Panc1 (cell line): ENCODE data around the gene B4GALT4. TPM values are rescaled to one million over a fixed set of nuclear protein-coding genes. Genes with fewer than 3 reads are reported as not detected.
"Not testable (repeated sequence)": the region's sequence is repeated elsewhere in the genome, so short reads cannot be mapped to it uniquely, and the experiment has no call there.

ENCODE experiments used
- ATAC-seq: fragments of 200-7000 bp; cut with Tn5 transposase; 2 replicates; pipeline ENCODE4 v1.9.1; 2020; ENCODE audit warnings: mild to moderate bottlenecking, moderate library complexity
- BruUV-seq: library from RNA; stranded (reverse); fragments of 400-500 nt; replicated peaks from 2 replicates; lab custom pipeline; 2021; lab: Mats Ljungman, UMichigan
- CTCF ChIA-PET: fragments of 300-600 bp; sonication (Branson Sonifier 250); formaldehyde crosslinking; loops from one replicate; lab custom pipeline; 2022; ENCODE audit warnings: antibody characterized with exemption; lab: Charles Lee
- POLR2A ChIA-PET: fragments of 300-600 bp; sonication (Branson Sonifier 250); formaldehyde crosslinking; loops from one replicate; lab custom pipeline; 2022; ENCODE audit warnings: antibody characterized with exemption; lab: Charles Lee
- DNase-seq: peaks from one replicate; pipeline ENCODE4 v3.0.0-alpha.2; 2010; ENCODE audit warnings: low read depth, low spot score
- H3K27ac ChIP-seq: 2 replicates; pipeline ENCODE4 v1.5.1; 2011; ENCODE audit warnings: mild to moderate bottlenecking, low read length, inconsistent platforms
- H3K27me3 ChIP-seq: fragments of 200-500 bp; sonication (Bioruptor generic); 2 replicates; pipeline ENCODE4 v1.6.0; 2014; ENCODE audit warnings: low read length, inconsistent platforms; ENCODE audit not compliant: control insufficient read depth, insufficient read depth
- H3K36me3 ChIP-seq: fragments of 200-500 bp; sonication (Bioruptor generic); 2 replicates; pipeline ENCODE4 v1.5.1; 2014; ENCODE audit warnings: inconsistent platforms, mild to moderate bottlenecking, low read length, moderate library complexity; ENCODE audit not compliant: control insufficient read depth, insufficient read depth
- H3K4me1 ChIP-seq: 2 replicates; pipeline ENCODE4 v1.5.1; 2011; ENCODE audit warnings: inconsistent platforms, mild to moderate bottlenecking, low read length, moderate library complexity; ENCODE audit not compliant: control insufficient read depth, insufficient read depth
- H3K4me3 ChIP-seq, 2 experiments: 2 replicates each; pipeline ENCODE4 v1.5.1; 2011 to 2012; ENCODE audit warnings: low read depth in 2 of 2, low read length in 2 of 2, mild to moderate bottlenecking in 2 of 2, inconsistent platforms in 1 of 2, moderate library complexity in 1 of 2
- H3K9me3 ChIP-seq: fragments of 200-500 bp; sonication (Bioruptor generic); 2 replicates; pipeline ENCODE4 v1.5.1; 2014; ENCODE audit warnings: low read depth, mild to moderate bottlenecking, inconsistent platforms, low read length, moderate library complexity; ENCODE audit not compliant: control insufficient read depth, insufficient read depth
- POLR2AphosphoS5 ChIP-seq: IDR thresholded peaks from 2 replicates; pipeline ENCODE4 v1.6.1; 2012; ENCODE audit warnings: mild to moderate bottlenecking, low read depth, low read length, moderate library complexity
- SIN3A ChIP-seq: IDR thresholded peaks from 2 replicates; pipeline ENCODE4 v1.6.1; 2012; ENCODE audit warnings: low read depth, mild to moderate bottlenecking, low read length, moderate library complexity, borderline replicate concordance; ENCODE audit not compliant: insufficient read depth
- TCF7L2 ChIP-seq: IDR thresholded peaks from 2 replicates; pipeline ENCODE4 v1.6.1; 2011; ENCODE audit warnings: mild to moderate bottlenecking, low read depth, low read length, inconsistent platforms
- in situ Hi-C: cut with HindIII; loops from 2 replicates; pipeline ENCODE4 v1.10.0; 2016; ENCODE audit warnings: low sequenced_read_pairs, low pct_unique_long_range_greater_than_20kb
- intact Hi-C: fragments of 100-400 bp; cut with micrococcal nuclease; formaldehyde crosslinking; loops from one replicate; pipeline ENCODE4 v1.10.0; 2022; ENCODE audit not compliant: unreplicated experiment
- total RNA-seq: library from RNA; stranded (reverse); gene quantifications from one replicate; pipeline ENCODE4 v1.2.1, GENCODE V29; 2021; ENCODE audit not compliant: unreplicated experiment
- TF ChIP-seq, protein P1 (sequence below), 2 experiments: IDR thresholded peaks; 2 replicates each; pipeline ENCODE4 v1.6.1; 2011 to 2012; ENCODE audit warnings: low read depth in 2 of 2, control low read depth in 1 of 2, low read length in 1 of 2, mild to moderate bottlenecking in 1 of 2, moderate library complexity in 1 of 2; ENCODE audit not compliant: insufficient read depth in 1 of 2
- TF ChIP-seq, protein P2 (sequence below): fragments of 450-650 bp; IDR thresholded peaks from 2 replicates; pipeline ENCODE4 v1.5.1; 2017; ENCODE audit warnings: mild to moderate bottlenecking

B4GALT4 gene
- total RNA-seq, 1 experiment from 2014 or later = 27.4 TPM

DNA sequence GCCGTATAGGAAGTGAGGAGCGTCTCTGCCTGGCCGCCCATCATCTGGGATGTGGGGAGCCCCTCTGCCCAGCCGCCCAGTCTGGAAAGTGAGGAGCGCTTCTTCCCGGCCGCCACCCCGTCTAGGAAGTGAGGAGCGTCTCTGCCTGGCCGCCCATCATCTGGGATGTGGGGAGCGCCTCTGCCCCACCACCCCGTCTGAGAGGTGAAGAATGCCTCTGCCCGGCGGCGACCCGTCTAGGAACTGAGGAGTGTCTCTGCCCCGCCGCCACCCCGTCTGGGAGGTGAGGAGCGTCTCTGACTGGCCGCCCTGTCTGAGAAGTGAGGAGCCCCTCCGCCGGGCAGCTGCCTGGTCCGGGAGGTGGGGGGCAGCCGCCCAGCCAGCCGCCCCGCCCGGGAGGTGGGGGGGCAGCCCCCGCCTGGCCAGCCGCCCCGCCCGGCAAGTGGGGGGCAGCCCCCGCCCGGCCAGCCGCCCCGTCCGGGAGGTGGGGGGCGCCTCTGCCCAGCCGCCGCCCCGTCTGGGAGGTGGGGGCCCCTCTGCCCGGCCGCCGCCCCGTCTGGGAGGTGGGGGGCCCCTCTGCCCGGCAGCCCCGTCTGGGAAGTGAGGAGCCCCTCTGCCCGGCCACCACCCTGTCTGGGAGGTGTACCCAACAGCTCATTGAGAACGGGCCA, 1.8 kb upstream of the B4GALT4 start:
- ATAC-seq, CTCF ChIA-PET, DNase-seq, H3K27me3 ChIP-seq, H3K4me3 ChIP-seq, H3K36me3 ChIP-seq, BruUV-seq, H3K27ac ChIP-seq, H3K9me3 ChIP-seq, POLR2A ChIA-PET, in situ Hi-C loops: not testable (repeated sequence)
- H3K4me1 ChIP-seq = peaks cover 18% of the 10 kb centered on the region
- intact Hi-C loops = loop anchor here (5.0 kb wide), 1 partner anchor 145 kb away; no protein-coding TSS in a partner anchor

DNA sequence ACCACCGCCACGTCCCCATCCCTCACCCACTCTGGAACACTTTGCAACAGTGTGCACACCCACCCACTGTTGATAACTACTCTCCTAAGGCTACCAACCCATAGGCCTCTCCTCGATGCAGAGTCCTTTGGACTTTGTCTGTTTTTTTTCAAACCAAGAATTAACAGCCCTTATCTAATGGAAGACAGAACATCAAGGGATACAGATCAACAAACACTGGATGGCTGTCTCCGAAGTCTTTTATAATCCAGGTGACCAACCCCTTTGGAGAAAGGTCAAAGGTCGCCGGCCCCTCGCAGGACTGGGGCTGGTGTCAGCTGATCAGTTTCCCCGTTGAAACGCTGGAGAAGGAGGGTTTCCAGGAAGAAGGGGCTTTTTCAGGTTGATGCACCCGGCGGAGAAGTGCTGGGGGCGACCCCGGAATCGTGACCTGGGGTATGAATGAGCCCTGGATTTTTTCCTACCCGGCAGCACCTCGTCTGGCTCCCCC, 532 bp downstream of the B4GALT4 start:
- in situ Hi-C loops (no loop called here), intact Hi-C loops (loop anchor here (1.0 to 5.0 kb wide), 2 partner anchors 143 to 356 kb away; no protein-coding TSS in a partner anchor)
- TF ChIP-seq, protein P1, sequence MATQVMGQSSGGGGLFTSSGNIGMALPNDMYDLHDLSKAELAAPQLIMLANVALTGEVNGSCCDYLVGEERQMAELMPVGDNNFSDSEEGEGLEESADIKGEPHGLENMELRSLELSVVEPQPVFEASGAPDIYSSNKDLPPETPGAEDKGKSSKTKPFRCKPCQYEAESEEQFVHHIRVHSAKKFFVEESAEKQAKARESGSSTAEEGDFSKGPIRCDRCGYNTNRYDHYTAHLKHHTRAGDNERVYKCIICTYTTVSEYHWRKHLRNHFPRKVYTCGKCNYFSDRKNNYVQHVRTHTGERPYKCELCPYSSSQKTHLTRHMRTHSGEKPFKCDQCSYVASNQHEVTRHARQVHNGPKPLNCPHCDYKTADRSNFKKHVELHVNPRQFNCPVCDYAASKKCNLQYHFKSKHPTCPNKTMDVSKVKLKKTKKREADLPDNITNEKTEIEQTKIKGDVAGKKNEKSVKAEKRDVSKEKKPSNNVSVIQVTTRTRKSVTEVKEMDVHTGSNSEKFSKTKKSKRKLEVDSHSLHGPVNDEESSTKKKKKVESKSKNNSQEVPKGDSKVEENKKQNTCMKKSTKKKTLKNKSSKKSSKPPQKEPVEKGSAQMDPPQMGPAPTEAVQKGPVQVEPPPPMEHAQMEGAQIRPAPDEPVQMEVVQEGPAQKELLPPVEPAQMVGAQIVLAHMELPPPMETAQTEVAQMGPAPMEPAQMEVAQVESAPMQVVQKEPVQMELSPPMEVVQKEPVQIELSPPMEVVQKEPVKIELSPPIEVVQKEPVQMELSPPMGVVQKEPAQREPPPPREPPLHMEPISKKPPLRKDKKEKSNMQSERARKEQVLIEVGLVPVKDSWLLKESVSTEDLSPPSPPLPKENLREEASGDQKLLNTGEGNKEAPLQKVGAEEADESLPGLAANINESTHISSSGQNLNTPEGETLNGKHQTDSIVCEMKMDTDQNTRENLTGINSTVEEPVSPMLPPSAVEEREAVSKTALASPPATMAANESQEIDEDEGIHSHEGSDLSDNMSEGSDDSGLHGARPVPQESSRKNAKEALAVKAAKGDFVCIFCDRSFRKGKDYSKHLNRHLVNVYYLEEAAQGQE (IDR thresholded peaks at IDR 0.05; ENCODE audit: insufficient read depth in 1 of 2, low read depth in 2 of 2, low read length in 1 of 2) = no peak
- no peak for TF ChIP-seq TCF7L2
- no peak for TF ChIP-seq SIN3A
- TF ChIP-seq POLR2AphosphoS5 = no peak
- TF ChIP-seq, protein P2, sequence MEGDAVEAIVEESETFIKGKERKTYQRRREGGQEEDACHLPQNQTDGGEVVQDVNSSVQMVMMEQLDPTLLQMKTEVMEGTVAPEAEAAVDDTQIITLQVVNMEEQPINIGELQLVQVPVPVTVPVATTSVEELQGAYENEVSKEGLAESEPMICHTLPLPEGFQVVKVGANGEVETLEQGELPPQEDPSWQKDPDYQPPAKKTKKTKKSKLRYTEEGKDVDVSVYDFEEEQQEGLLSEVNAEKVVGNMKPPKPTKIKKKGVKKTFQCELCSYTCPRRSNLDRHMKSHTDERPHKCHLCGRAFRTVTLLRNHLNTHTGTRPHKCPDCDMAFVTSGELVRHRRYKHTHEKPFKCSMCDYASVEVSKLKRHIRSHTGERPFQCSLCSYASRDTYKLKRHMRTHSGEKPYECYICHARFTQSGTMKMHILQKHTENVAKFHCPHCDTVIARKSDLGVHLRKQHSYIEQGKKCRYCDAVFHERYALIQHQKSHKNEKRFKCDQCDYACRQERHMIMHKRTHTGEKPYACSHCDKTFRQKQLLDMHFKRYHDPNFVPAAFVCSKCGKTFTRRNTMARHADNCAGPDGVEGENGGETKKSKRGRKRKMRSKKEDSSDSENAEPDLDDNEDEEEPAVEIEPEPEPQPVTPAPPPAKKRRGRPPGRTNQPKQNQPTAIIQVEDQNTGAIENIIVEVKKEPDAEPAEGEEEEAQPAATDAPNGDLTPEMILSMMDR = no peak
- ChIA-PET CTCF (interaction anchor here (1.2 to 1.7 kb wide), 3 partner anchors 97 to 356 kb away, joined by 3 to 12 read pairs (median 9); no protein-coding TSS in a partner anchor), POLR2A (no interaction called here)
- ATAC-seq = peak; percentile 40
- H3K4me1 ChIP-seq = peaks cover 21% of the 10 kb centered on the region
- peaks cover 12% of the 10 kb centered on the region for H3K36me3 ChIP-seq
- no peaks in the 10 kb centered on the region for H3K27me3 ChIP-seq
- H3K27ac ChIP-seq = peak overlapping the region; percentile 93
- no peak for DNase-seq
- H3K4me3 ChIP-seq = peak overlapping the region; percentile 85 to 86
- no peaks in the 10 kb centered on the region for H3K9me3 ChIP-seq
- BruUV-seq = no TSS peak
